CD4-positive, alpha-beta T cell (primary cell): ENCODE measurements around the gene SERPINB6. TPM values are rescaled to one million over a fixed set of nuclear protein-coding genes. Genes with fewer than 3 reads are reported as not detected.

Experiments
- ATAC-seq: fragments of 200-7000 bp; cut with Tn5 transposase; one replicate; pipeline ENCODE4 v1.10.0; 2022; ENCODE audit warnings: mild to moderate bottlenecking; ENCODE audit not compliant: poor library complexity
- CTCF ChIA-PET: fragments of 350-600 bp; sonication (Branson Sonifier 250); formaldehyde crosslinking; loops from one replicate; lab custom pipeline; 2021; ENCODE audit warnings: antibody characterized with exemption, inconsistent platforms; lab: Charles Lee
- POLR2A ChIA-PET: fragments of 350-600 bp; sonication (Branson Sonifier 250); formaldehyde crosslinking; loops from one replicate; lab custom pipeline; 2021; ENCODE audit warnings: antibody characterized with exemption, inconsistent platforms; lab: Charles Lee
- DNase-seq, 14 experiments: peaks; one replicate each; pipeline ENCODE4 v3.0.0-alpha.2; 2013 to 2020; ENCODE audit warnings: mixed read lengths in 2 of 14
- H3K27ac ChIP-seq, 2 donors: one replicate each; pipeline versions ENCODE4 v1.5.1 to v1.7.0; 2013; ENCODE audit warnings: low read length in 2 of 2, low read depth in 1 of 2, mild to moderate bottlenecking in 1 of 2
- H3K27me3 ChIP-seq, 2 experiments: 1 replicate in 1 of 2; 2 replicates in 1 of 2; pipeline versions ENCODE4 v1.6.1 to v1.7.0; 2013; ENCODE audit warnings: low read length in 2 of 2, control low read depth in 1 of 2, mild to moderate bottlenecking in 1 of 2, moderate library complexity in 1 of 2; ENCODE audit not compliant: insufficient read depth in 2 of 2, control insufficient read depth in 1 of 2
- H3K36me3 ChIP-seq: one replicate; pipeline ENCODE4 v1.6.1; 2013; ENCODE audit warnings: low read length, control low read depth; ENCODE audit not compliant: insufficient read depth
- H3K4me1 ChIP-seq: one replicate; pipeline ENCODE4 v1.6.1; 2013; ENCODE audit warnings: low read length, control low read depth; ENCODE audit not compliant: insufficient read depth
- H3K4me3 ChIP-seq: one replicate; pipeline ENCODE4 v1.5.1; 2013; ENCODE audit warnings: mild to moderate bottlenecking, low read length, moderate library complexity
- H3K9me3 ChIP-seq, 2 experiments: 1 replicate in 1 of 2; 2 replicates in 1 of 2; pipeline versions ENCODE4 v1.6.1 to v1.7.0; 2013; ENCODE audit warnings: low read length in 2 of 2, mild to moderate bottlenecking in 2 of 2, control low read depth in 1 of 2, moderate library complexity in 1 of 2; ENCODE audit not compliant: control insufficient read depth in 1 of 2, insufficient read depth in 1 of 2
- H3K27ac Mint-ChIP-seq: one replicate; pipeline ENCODE4 v1.8.0; 2020; ENCODE audit warnings: mixed read lengths
- H3K27me3 Mint-ChIP-seq: one replicate; pipeline ENCODE4 v1.8.0; 2021; ENCODE audit warnings: mixed read lengths
- H3K36me3 Mint-ChIP-seq: one replicate; pipeline ENCODE4 v1.8.0; 2021; ENCODE audit warnings: low read depth, mixed read lengths
- H3K4me1 Mint-ChIP-seq: one replicate; pipeline ENCODE4 v1.8.0; 2021; ENCODE audit warnings: low read depth, mixed read lengths
- H3K4me3 Mint-ChIP-seq: one replicate; pipeline ENCODE4 v1.8.0; 2020; ENCODE audit warnings: mild to moderate bottlenecking, mixed read lengths
- H3K9me3 Mint-ChIP-seq: one replicate; pipeline ENCODE4 v1.8.0; 2020; ENCODE audit warnings: mixed read lengths
- CTCF ChIP-seq: fragments of 200-600 bp; IDR thresholded peaks from one replicate; pipeline ENCODE4 v1.8.0; 2022; ENCODE audit warnings: antibody characterized with exemption, mild to moderate bottlenecking
- intact Hi-C, 2 experiments: fragments of 100-400 bp; cut with DNase I in 1 of 2; cut with micrococcal nuclease in 1 of 2; formaldehyde crosslinking; loops; one replicate each; pipeline versions ENCODE4 v1.15.1 to v1.9.0; 2023 to 2025; cut with DNase I, micrococcal nuclease
- total RNA-seq, 174 experiments: library from RNA in 2 of 174; stranded (reverse) in 2 of 174; gene quantifications; one replicate each; pipeline ENCODE4 v1.2.3 and lab custom pipeline; 2021 to 2026

Gene SERPINB6
- total RNA-seq, 2 experiments from 2014 or later = 11.0 to 11.9 TPM

- H3K36me3 ChIP-seq = peaks cover 45% of the 10 kb centered on the region
- Mint-ChIP-seq H3K36me3 (peaks cover 73% of the 10 kb centered on the region), H3K9me3 (no peaks in the 10 kb centered on the region), H3K27me3 (no peaks in the 10 kb centered on the region), H3K4me3 (no peak overlapping the region), H3K4me1 (no peaks in the 10 kb centered on the region), H3K27ac (no peak overlapping the region)
- H3K9me3 ChIP-seq = peaks cover 1 to 5% of the 10 kb centered on the region in 2 experiments
- intact Hi-C loops = no loop called here
- ChIA-PET CTCF (no interaction called here), POLR2A (interaction anchor here (1.0 kb wide), 1 partner anchor 9 kb away, joined by 3 read pairs; no protein-coding TSS in a partner anchor)
- no peak for ATAC-seq
- TF ChIP-seq CTCF = no peak
- H3K27me3 ChIP-seq = no peaks in the 10 kb centered on the region
- no peak overlapping the region for H3K27ac ChIP-seq
- H3K4me3 ChIP-seq = no peak overlapping the region
- no peak for DNase-seq
- peaks cover 7% of the 10 kb centered on the region for H3K4me1 ChIP-seq
Observed at GRCh38 chr6:3017304-3017703, 45.9 kb upstream of the SERPINB6 start.

GRCh38 chr6:3016473-3017280 lies 45.3 kb upstream of the SERPINB6 start:
- H3K4me3 ChIP-seq = no peak overlapping the region
- CTCF ChIA-PET = no interaction called here
- DNase-seq (no peak), ATAC-seq (no peak)
- Mint-ChIP-seq H3K9me3 (peaks cover under 1% of the 10 kb centered on the region), H3K4me1 (no peaks in the 10 kb centered on the region), H3K27ac (no peak overlapping the region), H3K27me3 (no peaks in the 10 kb centered on the region), H3K4me3 (no peak overlapping the region), H3K36me3 (peaks cover 79% of the 10 kb centered on the region)
- POLR2A ChIA-PET = interaction anchor here (1.0 kb wide), 1 partner anchor 10 kb away, joined by 3 read pairs; no protein-coding TSS in a partner anchor
- peaks cover 2% of the 10 kb centered on the region for H3K4me1 ChIP-seq
- H3K27ac ChIP-seq = no peak overlapping the region
- peaks cover 7 to 9% of the 10 kb centered on the region in 2 experiments for H3K9me3 ChIP-seq
- intact Hi-C loops = no loop called here
- H3K36me3 ChIP-seq = peaks cover 51% of the 10 kb centered on the region
- no peaks in the 10 kb centered on the region for H3K27me3 ChIP-seq
- no peak for TF ChIP-seq CTCF

- POLR2A ChIA-PET = interaction anchor here (1.0 to 1.4 kb wide), 2 partner anchors 12 to 15 kb away, joined by 3 to 5 read pairs; partner anchors contain the start of gene NQO2
- TF ChIP-seq CTCF = no peak
- Histone ChIP-seq H3K4me3 (no peak overlapping the region), H3K27ac (no peak overlapping the region), H3K4me1 (peaks cover 2% of the 10 kb centered on the region), H3K36me3 (peaks cover 60% of the 10 kb centered on the region), H3K27me3 (no peaks in the 10 kb centered on the region), H3K9me3 (peaks cover 9 to 16% of the 10 kb centered on the region in 2 experiments)
- Mint-ChIP-seq H3K4me1 (no peaks in the 10 kb centered on the region), H3K27me3 (no peaks in the 10 kb centered on the region), H3K9me3 (peaks cover 3% of the 10 kb centered on the region), H3K4me3 (no peak overlapping the region), H3K36me3 (peaks cover 89% of the 10 kb centered on the region), H3K27ac (no peak overlapping the region)
- no peak for DNase-seq
- no peak for ATAC-seq
- CTCF ChIA-PET = no interaction called here
- intact Hi-C loops = no loop called here
Observed at GRCh38 chr6:3015144-3015543, 43.8 kb upstream of the SERPINB6 start.
